ENCODE measurements around the gene UTF1. TPM values are rescaled to one million over a fixed set of nuclear protein-coding genes. Genes with fewer than 3 reads are reported as not detected.
"Not testable (repeated sequence)": the region's sequence is repeated elsewhere in the genome, so short reads cannot be mapped to it uniquely, and the experiment has no call there.

The UTF1 gene
- total and polyA plus RNA-seq, 8 donors, result not detected

DNA sequence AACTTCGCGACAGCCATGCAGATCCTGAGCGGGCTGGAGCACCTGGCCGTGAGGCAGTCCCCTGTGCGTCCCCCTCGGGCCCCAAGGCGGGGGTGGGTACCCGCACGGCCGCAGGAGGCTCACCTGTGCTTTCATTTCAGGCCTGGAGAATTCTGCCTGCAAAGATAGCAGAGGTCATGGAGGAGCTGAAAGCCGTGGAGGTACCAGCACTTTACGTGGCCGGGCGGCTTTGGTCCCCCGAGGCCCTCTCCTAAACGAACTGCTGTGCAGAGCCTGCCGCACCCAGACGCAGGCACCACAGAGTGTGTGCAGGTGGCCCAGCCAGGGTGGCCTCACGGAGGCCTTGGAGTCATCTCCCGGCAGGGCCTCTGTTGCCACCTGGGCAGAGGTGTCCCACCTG lies 11.1 kb upstream of the UTF1 start:
- H3K27me3 ChIP-seq, result no peaks in the 10 kb centered on the region
- no peak overlapping the region for H3K4me3 ChIP-seq
- WGBS, 2 donors, result 40 to 52% methylated on average over 20 of the region's 20 CpGs
- no peaks in the 10 kb centered on the region for H3K36me3 ChIP-seq
- H3K9me3 ChIP-seq, result no peaks in the 10 kb centered on the region
- DNase-seq (no peak), ATAC-seq (no peak), FAIRE-seq (no peak)
- TF ChIP-seq, protein P1, sequence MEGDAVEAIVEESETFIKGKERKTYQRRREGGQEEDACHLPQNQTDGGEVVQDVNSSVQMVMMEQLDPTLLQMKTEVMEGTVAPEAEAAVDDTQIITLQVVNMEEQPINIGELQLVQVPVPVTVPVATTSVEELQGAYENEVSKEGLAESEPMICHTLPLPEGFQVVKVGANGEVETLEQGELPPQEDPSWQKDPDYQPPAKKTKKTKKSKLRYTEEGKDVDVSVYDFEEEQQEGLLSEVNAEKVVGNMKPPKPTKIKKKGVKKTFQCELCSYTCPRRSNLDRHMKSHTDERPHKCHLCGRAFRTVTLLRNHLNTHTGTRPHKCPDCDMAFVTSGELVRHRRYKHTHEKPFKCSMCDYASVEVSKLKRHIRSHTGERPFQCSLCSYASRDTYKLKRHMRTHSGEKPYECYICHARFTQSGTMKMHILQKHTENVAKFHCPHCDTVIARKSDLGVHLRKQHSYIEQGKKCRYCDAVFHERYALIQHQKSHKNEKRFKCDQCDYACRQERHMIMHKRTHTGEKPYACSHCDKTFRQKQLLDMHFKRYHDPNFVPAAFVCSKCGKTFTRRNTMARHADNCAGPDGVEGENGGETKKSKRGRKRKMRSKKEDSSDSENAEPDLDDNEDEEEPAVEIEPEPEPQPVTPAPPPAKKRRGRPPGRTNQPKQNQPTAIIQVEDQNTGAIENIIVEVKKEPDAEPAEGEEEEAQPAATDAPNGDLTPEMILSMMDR (IDR thresholded peaks at IDR 0.05), result no peak
- no peaks in the 10 kb centered on the region for H3K4me1 ChIP-seq
- intact Hi-C loops (cut with DNase I), result no loop called here
- H3K27ac ChIP-seq, result no peak overlapping the region

DNA sequence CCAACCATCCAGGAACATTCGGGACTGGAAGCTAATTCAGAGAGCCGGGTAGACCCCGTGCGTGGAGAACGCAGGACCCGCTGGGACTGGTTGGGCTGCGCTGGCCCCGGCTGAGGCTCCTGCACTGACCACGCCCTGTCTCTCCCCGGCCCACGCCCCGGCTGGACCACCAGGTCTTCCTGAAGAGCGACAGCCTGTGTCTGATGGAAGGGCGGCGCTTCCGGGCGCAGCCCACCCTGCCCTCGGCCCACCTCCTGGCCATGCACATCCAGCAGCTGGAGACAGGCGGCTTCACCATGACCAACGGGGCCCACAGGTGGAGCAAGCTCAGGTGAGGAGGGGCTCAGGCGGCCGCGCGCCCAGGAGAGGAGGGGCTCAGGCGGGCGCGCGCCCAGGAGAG lies 10.2 kb upstream of the UTF1 start:
- no peak for FAIRE-seq
- 4 to 7% methylated on average over 27 to 28 of the region's 28 CpGs for WGBS, 2 donors

DNA sequence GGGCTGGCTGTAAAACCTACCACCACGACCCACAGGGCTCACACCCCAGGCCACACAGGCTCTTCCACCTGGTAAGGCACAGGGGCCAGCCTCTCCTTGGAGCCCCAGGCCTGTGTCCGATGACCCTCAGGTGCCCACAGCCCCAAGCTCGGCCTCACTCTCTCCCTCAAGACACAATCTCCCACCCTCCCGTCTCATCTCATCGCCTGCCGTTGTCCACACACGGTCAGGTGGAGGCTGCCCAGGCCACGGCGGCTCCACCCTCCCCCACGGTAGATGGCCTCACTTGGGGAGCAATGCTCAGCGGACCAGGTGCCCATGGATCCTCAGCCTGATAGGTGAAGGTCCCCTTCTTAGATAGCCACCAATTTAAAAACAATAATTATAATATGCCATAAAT lies 8.7 kb upstream of the UTF1 start:
- Histone ChIP-seq H3K4me1 (no peaks in the 10 kb centered on the region), H3K4me3 (no peak overlapping the region), H3K36me3 (no peaks in the 10 kb centered on the region), H3K27ac (no peak overlapping the region), H3K9me3 (no peaks in the 10 kb centered on the region), H3K27me3 (no peaks in the 10 kb centered on the region)
- DNase-seq, result no peak
- TF ChIP-seq, protein P1 (IDR thresholded peaks at IDR 0.05), result no peak
- 54 to 67% methylated on average over 11 of the region's 11 CpGs for WGBS, 2 donors
- ATAC-seq, result no peak
- FAIRE-seq, result no peak
- intact Hi-C loops (cut with DNase I), result no loop called here

More for the DNA sequence above, 10.2 kb upstream of the UTF1 start:
- intact Hi-C loops (cut with DNase I), result no loop called here
- no peak for ATAC-seq
- no peaks in the 10 kb centered on the region for H3K9me3 ChIP-seq
- H3K36me3 ChIP-seq, result no peaks in the 10 kb centered on the region
- TF ChIP-seq, protein P1 (IDR thresholded peaks at IDR 0.05), result no peak
- DNase-seq, result no peak
- H3K4me1 ChIP-seq, result no peaks in the 10 kb centered on the region
- no peak overlapping the region for H3K4me3 ChIP-seq
- H3K27ac ChIP-seq, result no peak overlapping the region
- H3K27me3 ChIP-seq, result no peaks in the 10 kb centered on the region

DNA sequence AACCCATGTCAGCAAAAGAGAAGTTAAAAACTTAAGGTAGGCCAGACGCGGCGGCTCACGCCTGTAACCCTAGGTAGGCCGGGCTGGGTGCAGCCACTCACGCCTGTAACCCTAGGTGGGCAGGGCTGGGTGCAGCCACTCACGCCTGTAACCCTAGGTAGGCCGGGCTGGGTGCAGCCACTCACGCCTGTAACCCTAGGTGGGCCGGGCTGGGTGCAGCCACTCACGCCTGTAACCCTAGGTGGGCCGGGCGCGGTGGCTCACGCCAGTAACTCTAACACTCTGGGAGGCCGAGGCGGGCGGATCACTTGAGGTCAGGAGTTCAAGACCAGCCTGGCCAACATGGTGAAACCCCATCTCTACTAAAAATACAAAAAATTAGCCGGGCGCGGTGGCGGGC lies 8.3 kb upstream of the UTF1 start:
- H3K27ac ChIP-seq; DNase-seq; intact Hi-C loops (cut with DNase I): not testable (repeated sequence)

GRCh38 chr10:133224076-133224475 lies 5.9 kb upstream of the UTF1 start:
- FAIRE-seq (no peak), DNase-seq (no peak), ATAC-seq (no peak)
- no peak overlapping the region for H3K27ac ChIP-seq
- no peak overlapping the region for H3K4me3 ChIP-seq
- TF ChIP-seq, protein P1 (IDR thresholded peaks at IDR 0.05), result no peak
- no peaks in the 10 kb centered on the region for H3K4me1 ChIP-seq
- WGBS, 2 donors, result 40 to 45% methylated on average over 14 of the region's 14 CpGs
- H3K36me3 ChIP-seq, result no peaks in the 10 kb centered on the region
- H3K27me3 ChIP-seq, result peaks cover 0 to 6% (median 0%) of the 10 kb centered on the region in 4 donors
- intact Hi-C loops (cut with DNase I), result no loop called here
- H3K9me3 ChIP-seq, result no peaks in the 10 kb centered on the region

More for the DNA sequence above, 8.3 kb upstream of the UTF1 start:
- not testable (repeated sequence) for FAIRE-seq, H3K27me3 ChIP-seq, H3K9me3 ChIP-seq, ATAC-seq, H3K4me3 ChIP-seq, H3K36me3 ChIP-seq, H3K4me1 ChIP-seq
- whole genome bisulfite sequencing, 2 donors, result 69 to 77% methylated on average over 10 to 18 of the region's 22 CpGs
